GM18507 (cell line): Measurements from ENCODE around the gene PCDH19.
A peak's percentile ranks its signal among the peaks of the same experiment; 100 is the strongest.
"Not testable (repeated sequence)": the region's sequence is repeated elsewhere in the genome, so short reads cannot be mapped to it uniquely, and the experiment has no call there.

Source experiments
- DNase-seq: peaks from one replicate; pipeline ENCODE4 v3.0.0; 2011; ENCODE audit warnings: low read depth; ENCODE audit not compliant: insufficient read length; ENCODE audit errors: extremely low spot score
- FAIRE-seq: peaks from 2 replicates; lab custom pipeline; 2011; peaks lifted over from hg19 to GRCh38; lab: Jason Lieb, UNC

PCDH19 gene, protein sequence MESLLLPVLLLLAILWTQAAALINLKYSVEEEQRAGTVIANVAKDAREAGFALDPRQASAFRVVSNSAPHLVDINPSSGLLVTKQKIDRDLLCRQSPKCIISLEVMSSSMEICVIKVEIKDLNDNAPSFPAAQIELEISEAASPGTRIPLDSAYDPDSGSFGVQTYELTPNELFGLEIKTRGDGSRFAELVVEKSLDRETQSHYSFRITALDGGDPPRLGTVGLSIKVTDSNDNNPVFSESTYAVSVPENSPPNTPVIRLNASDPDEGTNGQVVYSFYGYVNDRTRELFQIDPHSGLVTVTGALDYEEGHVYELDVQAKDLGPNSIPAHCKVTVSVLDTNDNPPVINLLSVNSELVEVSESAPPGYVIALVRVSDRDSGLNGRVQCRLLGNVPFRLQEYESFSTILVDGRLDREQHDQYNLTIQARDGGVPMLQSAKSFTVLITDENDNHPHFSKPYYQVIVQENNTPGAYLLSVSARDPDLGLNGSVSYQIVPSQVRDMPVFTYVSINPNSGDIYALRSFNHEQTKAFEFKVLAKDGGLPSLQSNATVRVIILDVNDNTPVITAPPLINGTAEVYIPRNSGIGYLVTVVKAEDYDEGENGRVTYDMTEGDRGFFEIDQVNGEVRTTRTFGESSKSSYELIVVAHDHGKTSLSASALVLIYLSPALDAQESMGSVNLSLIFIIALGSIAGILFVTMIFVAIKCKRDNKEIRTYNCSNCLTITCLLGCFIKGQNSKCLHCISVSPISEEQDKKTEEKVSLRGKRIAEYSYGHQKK (N-terminal part only)

DNA sequence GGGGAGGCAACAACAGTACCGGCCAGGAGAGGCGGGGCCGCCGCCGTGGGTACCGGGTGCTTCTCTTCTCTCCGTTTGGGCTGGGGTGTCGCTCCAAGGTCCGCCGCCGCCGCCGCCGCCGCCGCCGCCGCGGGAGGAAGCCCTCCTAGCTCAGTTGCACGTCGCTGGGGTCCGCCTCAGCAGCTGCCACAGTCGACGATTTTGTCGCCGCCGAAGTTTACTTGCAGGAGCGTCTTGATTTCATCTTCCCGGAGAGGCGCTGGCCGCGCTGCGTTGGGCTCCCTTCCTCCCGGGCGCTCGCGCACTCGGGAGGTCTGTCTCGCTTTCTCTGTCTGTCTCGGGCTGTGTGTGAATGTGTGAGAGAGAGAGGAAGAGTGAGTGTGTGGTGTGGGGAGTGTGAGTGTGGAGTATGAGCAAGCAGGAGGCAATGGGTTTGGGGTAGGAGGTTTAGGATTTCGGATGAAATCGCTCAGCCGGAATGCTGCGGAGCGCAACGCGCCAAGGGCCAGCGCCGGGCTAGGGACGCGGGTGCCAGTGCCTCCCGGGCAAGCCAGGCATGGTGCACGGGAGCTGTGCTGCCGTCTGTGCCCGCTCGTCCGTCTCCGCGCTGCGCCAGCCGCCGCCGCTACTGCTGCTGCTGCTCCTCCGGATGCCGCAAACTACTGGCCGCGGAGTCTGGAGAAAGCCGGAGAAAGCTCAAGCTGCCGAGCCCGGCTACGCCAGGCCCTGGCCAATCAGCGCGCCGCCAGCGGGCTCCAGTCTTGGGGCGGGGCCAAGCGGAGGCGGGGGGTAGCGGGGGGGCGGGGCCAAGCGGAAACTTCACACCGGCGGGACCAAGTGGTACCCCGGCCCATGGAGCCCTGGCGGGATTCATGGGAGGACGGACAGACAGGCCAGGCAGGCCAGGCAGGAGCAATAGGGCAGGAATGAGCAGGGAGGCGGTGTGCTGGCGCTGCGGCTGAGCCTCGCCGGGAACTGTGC is at the start of gene PCDH19:
PCDH19 (minus strand) TSS at position 664 of the 981 bp plus-strand sequence. CDS start 1,676 bp downstream, outside the sequence.
- FAIRE-seq = no peak
- DNase-seq = no peak

DNA sequence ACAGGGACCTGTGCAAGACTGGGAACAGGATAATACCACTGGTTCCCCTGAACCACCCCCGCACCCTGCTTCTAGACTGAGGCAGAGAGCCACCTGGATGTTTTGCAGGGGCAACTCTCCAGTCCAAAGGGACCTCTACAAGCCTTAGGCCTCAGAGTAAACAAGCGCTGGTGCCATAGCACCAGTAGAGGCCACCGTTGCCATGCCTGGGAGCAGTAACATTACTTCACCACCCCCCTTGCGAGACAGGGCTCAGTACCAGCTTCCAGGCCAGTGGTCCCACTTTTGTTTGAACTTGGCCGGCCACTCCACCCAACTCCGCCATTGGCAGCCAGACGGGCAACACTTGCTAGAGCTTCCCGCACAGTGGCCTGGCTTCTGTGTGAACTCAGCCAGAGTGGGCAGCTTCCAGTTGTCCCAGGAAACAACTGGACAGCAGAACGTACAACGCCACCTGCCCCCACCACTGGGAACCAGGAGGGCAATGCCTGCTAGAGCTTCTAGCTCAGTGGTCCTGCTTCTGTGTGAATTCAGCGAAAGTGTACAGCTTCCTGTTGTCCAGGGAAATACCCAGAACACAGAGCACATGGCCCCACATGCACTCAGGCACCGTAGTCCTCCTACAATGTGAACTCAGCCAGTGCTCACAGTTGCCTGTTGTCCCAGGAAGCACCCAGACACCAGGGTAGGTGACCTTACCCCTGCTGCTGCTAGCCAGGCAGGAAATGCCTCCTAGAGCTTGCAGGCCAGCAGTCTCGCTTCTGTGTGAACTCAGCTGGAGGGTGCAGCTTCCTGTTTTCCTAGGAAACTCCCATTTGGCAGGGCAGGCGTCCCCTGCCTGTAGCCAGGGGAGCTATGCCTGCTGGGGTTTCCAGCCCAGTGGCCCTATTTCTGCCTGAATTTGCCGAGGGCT is 39.9 kb upstream of the PCDH19 start:
- DNase-seq (no peak), FAIRE-seq (no peak)

DNA sequence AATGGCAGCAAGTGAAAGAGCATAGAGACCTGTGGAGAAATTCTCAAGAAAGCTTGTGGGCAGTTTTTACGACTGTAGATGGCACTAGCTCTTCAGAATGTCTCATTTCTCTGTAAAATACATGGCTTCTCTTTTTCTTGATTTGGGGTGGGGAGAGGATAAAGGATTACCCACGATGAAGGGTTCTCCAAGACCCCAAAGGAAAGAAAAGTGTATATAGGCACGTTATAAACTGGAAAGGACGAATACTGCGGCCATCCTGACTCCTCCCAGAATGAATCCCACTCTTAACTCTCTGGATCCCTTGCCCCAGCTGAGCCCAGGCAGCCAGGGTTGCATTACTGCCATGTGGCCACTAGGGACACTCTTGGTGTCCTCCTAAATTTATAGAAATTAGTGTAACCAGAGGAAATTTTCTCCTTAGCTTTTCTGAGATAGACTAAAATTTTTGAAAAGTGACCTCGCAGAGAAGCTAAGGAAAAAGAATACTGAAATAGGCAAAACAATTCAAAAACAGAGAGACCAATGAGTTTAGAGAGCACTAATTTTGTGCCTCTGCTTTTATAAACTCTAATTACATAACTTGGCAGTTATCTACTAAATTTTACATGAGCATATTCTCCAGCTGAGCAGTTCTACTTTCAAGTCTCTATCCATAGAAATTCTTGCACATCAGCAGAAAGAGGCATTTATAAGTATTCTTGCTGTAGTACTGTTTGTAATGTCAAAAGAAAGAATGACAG is 37.8 kb upstream of the PCDH19 start:
- peak; percentile 66 for FAIRE-seq
- no peak for DNase-seq

DNA sequence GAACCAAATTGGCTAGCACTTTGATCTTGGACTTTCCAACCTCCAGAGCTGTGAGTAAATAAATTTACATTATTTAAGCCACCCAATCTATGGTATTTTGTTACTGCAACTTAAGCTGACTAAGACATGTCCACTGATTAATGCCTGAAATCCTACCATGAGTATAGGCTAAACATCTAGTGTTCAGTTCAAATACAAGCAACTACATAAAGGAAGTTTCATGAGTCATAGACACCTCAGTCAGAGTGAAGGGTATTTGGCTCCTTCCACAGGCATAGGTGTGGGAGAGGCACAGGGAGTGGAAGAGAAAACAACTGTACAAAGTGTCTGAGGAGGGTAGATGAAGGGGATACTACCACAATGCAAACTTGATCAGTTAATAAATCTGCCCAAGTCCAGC is 35.5 kb upstream of the PCDH19 start:
- FAIRE-seq (no peak), DNase-seq (no peak)

DNA sequence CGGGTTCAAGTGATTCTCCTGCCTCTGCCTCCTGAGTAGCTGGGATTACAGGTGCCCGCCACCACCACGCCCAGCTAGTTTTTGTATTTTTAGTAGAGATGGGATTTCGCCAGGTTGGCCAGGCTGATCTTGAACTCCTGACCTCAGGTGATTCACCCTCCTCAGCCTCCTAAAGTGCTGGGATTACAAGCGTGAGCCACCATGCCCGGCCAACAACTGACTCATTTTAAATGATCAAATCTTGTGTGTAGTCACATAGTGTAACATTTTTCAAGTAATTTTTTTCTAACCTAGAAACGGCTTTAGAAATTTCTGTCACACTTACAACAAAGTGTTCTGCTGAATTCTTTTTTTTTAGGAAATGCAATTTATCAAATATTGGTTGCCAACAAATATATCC is 31.2 kb upstream of the PCDH19 start:
- not testable (repeated sequence) for DNase-seq, FAIRE-seq

DNA sequence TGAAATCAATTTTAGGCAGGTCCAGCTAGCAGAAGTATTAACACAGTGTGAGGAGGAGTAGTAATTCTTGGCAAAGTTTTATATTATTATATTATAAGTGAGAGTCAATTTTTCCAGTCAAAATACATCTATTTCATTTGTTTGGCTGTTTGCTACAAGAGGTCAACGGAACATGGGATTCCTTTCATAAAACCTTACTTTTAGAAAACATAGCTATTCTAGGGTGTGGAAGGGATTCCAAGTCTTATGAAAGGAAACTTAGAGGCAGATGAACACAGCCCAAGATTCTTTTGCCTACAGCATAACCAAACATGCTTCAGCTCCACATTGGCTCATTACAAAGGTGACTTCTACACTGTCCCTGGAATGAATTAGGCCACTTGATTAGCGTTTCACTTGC is 29.9 kb upstream of the PCDH19 start:
- FAIRE-seq = no peak

DNA sequence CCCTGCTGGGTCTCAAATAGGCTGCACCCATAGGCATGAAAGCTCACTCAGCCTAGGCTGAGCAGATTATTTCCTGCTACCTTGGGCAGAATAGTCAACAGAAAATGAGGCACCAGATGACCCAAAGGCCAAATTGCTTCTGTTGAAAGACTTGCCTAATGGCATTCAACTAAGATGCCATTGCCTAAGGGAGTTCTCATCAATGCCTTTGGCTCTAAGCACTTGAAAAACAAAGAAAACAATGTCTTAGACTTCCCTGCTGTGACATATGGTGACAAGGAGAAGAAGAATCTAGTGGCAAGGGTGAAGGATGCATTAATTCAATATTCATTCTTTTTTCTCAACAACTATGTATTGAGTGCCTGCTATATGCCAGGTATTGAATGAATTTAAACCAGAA is 25.7 kb upstream of the PCDH19 start:
- no peak for DNase-seq
- no peak for FAIRE-seq

More for the DNA sequence above, 29.9 kb upstream of the PCDH19 start:
- no peak for DNase-seq

DNA sequence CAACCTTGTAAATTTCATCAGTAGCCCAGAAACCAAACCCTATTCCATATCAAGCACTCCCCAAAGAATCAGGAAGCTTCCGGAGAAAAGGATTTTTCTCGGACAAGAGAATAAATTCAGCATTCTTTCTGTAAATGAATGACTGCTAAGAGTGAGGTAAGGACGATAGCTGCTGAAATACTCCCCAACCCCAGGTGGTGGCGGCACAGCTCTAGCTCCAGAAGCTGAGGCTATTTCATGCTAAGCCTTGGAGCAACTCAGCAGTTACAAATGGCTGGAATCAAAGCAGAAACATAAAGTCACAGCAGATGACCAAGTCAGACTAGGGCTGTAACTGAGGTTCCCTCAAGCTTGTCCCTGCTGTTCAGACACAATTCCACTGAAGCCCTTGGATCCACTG is 13.9 kb upstream of the PCDH19 start:
- DNase-seq (no peak), FAIRE-seq (no peak)

DNA sequence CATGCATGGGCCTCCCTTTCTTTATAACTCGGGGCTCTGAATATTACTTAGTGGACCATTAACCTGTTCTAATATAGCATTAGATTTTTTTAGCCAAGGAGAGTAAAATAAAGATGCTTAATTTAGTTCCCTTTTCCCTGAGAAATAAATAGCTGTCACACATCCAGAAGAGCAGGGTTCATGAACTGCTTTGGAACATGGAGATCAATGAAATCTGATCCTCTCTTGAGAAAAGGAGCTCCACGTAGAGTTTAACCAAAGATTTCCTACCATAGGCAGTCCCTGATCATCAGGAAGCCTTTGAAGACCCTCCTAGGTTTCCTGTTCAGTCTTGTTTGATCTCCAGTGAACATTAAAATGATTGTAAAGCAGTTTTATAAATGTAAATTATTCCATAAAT is 8.5 kb upstream of the PCDH19 start:
- FAIRE-seq (no peak), DNase-seq (no peak)

DNA sequence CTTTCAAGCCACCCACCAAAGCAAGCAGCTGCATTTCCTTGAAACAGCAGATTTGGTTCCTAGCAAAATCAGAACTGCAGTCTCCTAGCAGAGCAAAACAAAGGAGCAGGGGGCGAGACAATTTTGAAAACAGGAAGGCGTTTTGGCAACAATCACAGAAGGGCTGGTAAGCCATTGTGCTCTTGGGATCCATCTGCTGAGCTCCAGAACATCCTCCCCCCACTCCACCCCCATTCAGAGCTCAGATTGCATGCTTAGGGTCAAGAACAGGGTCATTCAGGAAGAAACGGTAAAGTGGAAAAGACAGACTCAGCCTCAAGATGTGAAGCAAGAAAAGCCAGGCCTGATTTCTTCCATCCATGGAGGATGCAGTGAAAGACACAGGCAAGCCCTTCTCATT is 7.6 kb upstream of the PCDH19 start:
- no peak for FAIRE-seq

DNA sequence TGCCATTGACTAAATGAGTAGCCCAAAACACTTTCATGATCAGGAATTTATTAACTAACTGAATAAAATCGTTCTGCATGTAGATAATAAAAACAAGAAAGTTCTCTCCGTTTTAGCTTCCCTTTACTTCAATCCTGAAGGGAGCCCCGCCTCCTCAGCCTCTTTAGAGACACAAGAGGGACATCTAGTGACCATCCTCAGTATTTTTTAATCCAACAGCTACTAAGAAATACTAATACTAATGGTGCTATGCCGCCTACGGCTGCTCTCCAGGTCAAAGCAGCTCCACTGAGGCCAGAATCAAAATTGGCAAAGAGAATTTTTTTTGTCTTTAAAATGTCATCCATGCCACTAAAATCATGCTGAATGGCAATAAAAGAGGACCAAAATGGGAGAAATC is 3.2 kb upstream of the PCDH19 start:
- DNase-seq = no peak
- FAIRE-seq = no peak

More for the DNA sequence above, 7.6 kb upstream of the PCDH19 start:
- DNase-seq = no peak

DNA sequence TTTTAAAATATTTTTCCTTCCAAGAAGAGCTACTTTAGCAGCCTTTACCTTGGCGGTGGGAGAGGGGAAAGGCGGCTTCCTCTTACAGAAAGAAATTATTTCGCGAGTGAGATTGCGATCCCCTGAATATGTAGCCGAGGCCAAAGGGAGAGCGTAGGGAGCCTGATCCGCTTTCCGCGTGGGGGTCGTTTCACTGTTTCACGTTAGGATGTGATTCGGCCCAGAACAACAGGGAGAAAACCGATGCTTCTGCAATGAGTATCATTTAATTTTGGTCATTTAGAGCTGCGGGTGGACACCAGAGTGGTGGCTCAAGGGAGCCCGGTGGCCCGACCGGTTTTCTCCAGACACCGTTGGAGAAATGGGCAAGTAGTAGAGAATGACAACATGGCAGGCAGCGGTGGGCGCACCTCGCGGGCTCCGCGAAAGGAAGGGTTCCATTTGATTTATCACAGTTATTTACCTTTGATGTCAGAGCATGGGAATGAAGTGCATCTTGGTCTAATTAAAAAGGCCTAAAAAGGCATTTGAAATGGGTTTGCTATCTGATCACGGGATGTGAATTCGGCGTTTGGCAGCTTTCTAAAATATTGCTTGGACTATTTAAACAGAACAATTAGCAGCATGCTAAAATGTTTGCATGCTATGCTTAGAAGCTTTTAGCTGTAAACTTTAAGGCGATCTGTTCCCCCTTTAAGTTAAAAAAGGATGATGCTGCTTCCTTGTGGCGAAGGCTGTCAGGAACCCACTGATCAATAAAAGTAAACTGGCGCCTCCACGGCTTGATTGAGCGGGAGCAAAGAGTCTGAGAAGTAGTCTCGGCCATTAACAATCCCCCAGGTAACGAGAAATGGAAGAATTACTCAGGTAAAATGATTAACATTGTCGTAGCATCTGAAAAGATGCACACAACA is 2.0 kb upstream of the PCDH19 start:
- no peak for FAIRE-seq

DNA sequence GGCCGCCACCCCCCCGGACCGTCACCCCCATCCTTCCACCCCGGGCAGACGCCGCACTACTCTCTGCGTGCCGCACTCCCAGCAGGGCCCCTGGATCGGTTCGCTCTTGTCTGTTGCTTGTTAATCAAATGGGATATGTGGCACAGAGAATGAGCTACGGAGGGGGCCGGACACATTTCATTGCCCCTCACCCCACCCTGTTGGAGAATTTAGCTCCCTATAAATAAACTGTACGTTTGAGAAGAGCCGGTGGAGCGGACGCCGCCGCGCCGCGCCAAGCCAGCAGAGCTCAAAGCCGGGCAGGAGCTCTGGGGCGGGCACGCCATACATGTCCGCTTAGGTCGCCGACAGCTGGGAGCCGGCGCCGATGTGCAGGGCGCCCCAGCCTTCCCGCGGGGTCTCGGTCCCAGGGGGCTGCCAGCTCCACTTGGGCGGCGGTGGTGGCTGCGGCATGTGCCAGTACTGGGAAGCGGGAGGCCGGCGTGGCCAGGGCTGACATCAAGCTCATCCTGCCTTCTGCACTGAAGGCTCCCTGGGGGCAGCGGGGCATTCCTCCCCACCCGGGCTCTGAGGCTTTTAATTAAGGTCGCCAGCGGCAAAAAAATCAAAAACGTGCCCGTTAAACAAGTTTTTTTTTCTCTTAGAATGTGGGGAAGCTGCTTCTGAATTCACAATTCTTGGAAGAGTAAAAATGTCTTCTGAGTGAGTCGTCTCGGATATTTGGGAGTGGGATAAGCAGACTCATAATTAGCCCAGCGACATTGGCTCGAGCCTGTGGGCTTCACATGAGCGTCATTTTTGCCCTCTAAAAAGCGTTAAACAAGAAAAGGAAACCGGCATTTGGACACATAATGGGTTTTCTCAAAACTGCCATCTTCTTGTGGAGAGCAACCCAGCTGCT is 1.1 kb upstream of the PCDH19 start:
- DNase-seq (no peak), FAIRE-seq (no peak)

More for the DNA sequence above, 2.0 kb upstream of the PCDH19 start:
- no peak for DNase-seq

DNA sequence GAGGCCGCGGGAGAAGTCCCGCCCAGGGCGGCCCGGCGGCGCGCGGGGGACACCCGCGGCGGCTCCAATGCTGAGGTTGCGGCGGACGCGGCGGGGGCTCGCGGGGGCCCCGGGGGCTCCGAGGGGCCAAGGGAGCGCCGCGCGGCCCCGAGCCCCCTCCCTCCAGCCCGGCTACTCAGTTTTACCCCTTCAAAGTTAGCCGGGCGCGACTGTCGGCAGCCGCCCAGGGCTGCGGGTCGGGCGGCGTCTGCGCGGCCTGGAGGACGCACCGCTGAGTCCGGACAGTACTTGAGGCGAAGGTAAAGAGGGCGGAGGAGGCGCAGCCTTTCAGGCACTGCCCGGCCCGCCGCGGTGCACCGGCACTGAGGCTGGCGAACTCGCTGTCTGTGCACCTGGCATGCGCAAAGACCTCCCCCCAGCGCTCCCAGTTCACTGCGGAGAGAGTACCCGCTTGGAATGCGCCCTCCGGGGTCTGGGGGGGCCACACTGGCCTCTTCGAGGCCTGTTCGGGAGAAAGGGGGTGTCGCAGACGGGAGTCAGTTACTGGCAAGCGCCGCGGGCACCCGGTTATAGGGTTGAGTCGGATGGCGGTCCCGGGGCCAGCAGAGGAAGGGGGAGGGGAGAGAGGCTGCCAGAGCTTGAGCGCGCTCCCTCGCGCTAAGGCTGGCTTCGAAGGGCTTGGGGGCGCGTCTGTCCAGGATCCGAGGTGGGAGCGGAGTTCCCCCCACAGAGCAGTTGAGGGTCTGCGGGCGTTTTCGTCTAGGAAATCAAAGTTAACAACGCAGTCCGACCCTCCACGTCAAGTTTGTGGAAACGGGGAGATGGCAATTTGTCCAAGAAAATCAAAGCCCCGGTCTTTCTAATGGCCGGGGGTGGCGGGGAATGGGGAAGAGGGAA is 1.1 kb downstream of the PCDH19 start:
- DNase-seq (no peak), FAIRE-seq (no peak)
